Measurements from ENCODE around the gene SMIM45.
A peak's percentile ranks its signal among the peaks of the same experiment; 100 is the strongest.

SMIM45 gene

DNA sequence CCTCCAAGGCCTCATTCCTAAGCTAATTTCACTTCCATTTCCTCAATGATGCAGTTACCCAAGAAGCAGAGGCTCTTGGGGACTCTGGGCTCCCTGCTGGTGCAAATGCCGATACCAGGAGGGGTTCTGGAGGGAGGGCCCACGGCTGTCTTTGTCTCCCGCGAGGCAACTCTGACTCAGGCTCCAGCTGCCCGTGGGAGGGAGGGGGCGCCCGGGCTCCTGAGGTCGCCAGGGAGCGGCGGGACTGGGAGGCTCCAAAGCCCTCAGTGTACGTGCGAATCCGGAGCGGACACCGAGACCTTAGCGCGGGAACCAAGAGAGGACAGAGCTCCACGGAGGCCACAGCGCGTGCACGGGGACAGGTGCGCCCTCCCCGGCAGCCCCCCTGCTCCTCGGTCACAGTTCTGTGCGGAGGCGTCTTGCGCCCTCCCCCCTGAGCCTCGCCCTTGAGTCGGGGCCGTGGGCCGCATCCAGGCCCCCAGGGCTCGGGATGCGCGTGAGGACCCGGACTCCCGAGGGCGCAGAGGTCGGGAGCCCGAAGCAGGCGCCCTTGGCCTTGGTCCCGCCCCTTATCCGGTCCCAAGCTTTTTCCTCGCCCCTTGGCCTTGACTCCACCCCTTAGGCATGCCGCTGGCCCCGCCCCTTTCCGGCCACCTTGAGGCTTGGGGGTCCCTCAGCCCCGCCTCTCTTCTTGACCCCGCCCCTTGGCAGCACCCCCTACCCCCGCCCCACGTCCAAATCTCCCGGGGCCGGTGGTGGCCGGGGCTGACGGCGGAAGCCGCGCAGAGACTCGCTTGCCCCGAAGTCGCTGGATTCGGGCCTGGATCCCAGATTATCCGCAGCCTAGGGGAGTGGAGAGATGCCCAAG is 32.4 kb upstream of the SMIM45 start:
- TF ChIP-seq, protein P1, sequence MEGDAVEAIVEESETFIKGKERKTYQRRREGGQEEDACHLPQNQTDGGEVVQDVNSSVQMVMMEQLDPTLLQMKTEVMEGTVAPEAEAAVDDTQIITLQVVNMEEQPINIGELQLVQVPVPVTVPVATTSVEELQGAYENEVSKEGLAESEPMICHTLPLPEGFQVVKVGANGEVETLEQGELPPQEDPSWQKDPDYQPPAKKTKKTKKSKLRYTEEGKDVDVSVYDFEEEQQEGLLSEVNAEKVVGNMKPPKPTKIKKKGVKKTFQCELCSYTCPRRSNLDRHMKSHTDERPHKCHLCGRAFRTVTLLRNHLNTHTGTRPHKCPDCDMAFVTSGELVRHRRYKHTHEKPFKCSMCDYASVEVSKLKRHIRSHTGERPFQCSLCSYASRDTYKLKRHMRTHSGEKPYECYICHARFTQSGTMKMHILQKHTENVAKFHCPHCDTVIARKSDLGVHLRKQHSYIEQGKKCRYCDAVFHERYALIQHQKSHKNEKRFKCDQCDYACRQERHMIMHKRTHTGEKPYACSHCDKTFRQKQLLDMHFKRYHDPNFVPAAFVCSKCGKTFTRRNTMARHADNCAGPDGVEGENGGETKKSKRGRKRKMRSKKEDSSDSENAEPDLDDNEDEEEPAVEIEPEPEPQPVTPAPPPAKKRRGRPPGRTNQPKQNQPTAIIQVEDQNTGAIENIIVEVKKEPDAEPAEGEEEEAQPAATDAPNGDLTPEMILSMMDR (conservative IDR thresholded peaks at IDR 0.05): no peak
- no peak overlapping the region for H2BK5ac ChIP-seq (ENCODE audit: insufficient read length, low read length)
- H2AFZ ChIP-seq (ENCODE audit: low read length): no peak overlapping the region
- H4K20me1 ChIP-seq (ENCODE audit: control insufficient read depth, insufficient read depth, insufficient read length): peaks cover 2% of the 10 kb centered on the region
- Mint-ChIP-seq H3K9me3 (no peaks in the 10 kb centered on the region), H3K27me3 (ENCODE audit: low read depth) (peaks cover 85% of the 10 kb centered on the region), H3K36me3 (ENCODE audit: insufficient read depth in 1 of 3, low read depth in 3 of 3) (no peaks in the 10 kb centered on the region), H3K4me3 (peak overlapping the region; percentile 50 to 76), H3K4me1 (peaks cover 7 to 18% of the 10 kb centered on the region in 2 experiments; a peak in 3 of 4 replicates), H3K27ac (no peak overlapping the region)
- H2AK5ac ChIP-seq (ENCODE audit: insufficient read length, low read length): no peak overlapping the region
- no peak overlapping the region for H3T11ph ChIP-seq (ENCODE audit: low read length)
- no peak overlapping the region for H3K27ac ChIP-seq (ENCODE audit: insufficient read length, low read depth, low read length)
- H3K79me1 ChIP-seq (ENCODE audit: insufficient read depth, low read depth, low read length, poor library complexity, severe bottlenecking): no peaks in the 10 kb centered on the region
- peak overlapping the region; percentile 29; the same call in 1 of the 2 replicates for H3K14ac ChIP-seq (ENCODE audit: insufficient read depth, low read length)
- WGBS (ENCODE audit: extremely low coverage, insufficient read length, low lambda C conversion rate): no CpG with 5 or more reads among the region's 62 CpGs
- H4K8ac ChIP-seq (replicated peaks; ENCODE audit: insufficient read length, low read depth, low read length): no peak overlapping the region
- H2BK15ac ChIP-seq (ENCODE audit: low read depth, low read length): no peak overlapping the region
- H3K9me3 ChIP-seq (ENCODE audit: control insufficient read depth, low read depth, low read length): no peaks in the 10 kb centered on the region
- H3K23ac ChIP-seq (ENCODE audit: insufficient read length, low read depth, low read length): no peak overlapping the region
- H2BK20ac ChIP-seq (ENCODE audit: low read depth, low read length, poor library complexity, severe bottlenecking): no peak overlapping the region
- peaks cover 27% of the 10 kb centered on the region for H3K27me3 ChIP-seq (ENCODE audit: insufficient read depth, low read length)
- no peaks in the 10 kb centered on the region; the same call in 1 of the 2 replicates for H3K4me1 ChIP-seq (ENCODE audit: insufficient read depth, low read length)
- H4K91ac ChIP-seq (ENCODE audit: insufficient read length, low read depth, low read length): no peak overlapping the region
- no peak overlapping the region for H4K5ac ChIP-seq (ENCODE audit: insufficient read length, low read depth, low read length)
- no peaks in the 10 kb centered on the region for H3K79me2 ChIP-seq (ENCODE audit: insufficient read depth, low read length)
- peak overlapping the region; percentile 30 for H3K9ac ChIP-seq (ENCODE audit: extremely low read depth, insufficient read length, low read length)
- H3K18ac ChIP-seq (ENCODE audit: insufficient read length, low read depth, low read length): no peak overlapping the region
- peaks cover 12% of the 10 kb centered on the region for H3K23me2 ChIP-seq (ENCODE audit: insufficient read length, low read depth, low read length, poor library complexity, severe bottlenecking)
- no peak overlapping the region for H2BK12ac ChIP-seq (ENCODE audit: insufficient read length, low read depth, low read length)
- DNase-seq: peak; percentile 93
- H3K56ac ChIP-seq (ENCODE audit: insufficient read length, low read depth, low read length): no peak overlapping the region
- no peak overlapping the region for H2BK120ac ChIP-seq (ENCODE audit: low read depth, low read length, poor library complexity, severe bottlenecking)
- H3K4ac ChIP-seq (ENCODE audit: low read depth, low read length): no peak overlapping the region
- H3K4me2 ChIP-seq (ENCODE audit: insufficient read depth, insufficient read length, low read length): peak overlapping the region; percentile 51
